Astrocyte of the spinal cord (primary cell): ENCODE measurements around the gene SLC16A10.

ENCODE experiments used
- DNase-seq: peaks from one replicate; pipeline ENCODE4 v3.0.0; 2011; ENCODE audit warnings: low read depth, low spot score
- H3K4me3 ChIP-seq: 2 replicates; pipeline ENCODE4 v1.5.1; 2011; ENCODE audit warnings: low read depth, mild to moderate bottlenecking, low read length, moderate library complexity
- in situ Hi-C: cut with HindIII; loops from 2 replicates; pipeline ENCODE4 v1.10.0; 2017; ENCODE audit warnings: low sequenced_read_pairs
- TF ChIP-seq, protein P1 (sequence below): IDR thresholded peaks from 2 replicates; pipeline ENCODE4 v1.5.1; 2012; ENCODE audit warnings: low read depth, mild to moderate bottlenecking, low read length, inconsistent platforms

SLC16A10 gene

DNA sequence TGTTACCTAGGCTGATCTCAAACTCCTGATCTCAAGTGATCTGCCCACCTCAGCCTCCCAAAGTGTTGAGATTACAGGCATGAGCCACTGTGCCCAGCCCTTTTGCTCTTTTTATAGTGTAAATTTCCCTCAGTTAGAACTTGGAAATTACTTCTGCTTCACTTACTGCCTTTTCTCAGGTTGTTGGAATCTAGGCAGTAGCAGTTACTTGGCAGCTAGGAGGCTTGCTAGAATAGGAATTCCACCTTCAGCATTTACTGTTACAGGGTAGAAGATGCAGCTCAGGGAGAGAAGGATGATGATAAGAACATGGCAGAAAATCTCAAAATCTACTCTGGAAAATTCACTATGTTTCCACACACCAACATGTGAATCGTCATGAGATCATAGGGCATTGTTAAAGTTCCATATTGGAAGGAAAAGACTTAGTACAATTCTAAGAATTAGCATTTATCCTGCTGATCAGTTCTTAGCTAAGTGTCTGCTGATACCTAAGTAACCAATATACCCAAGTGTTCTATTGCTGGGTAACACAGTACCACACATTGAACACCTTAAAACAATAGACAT lies 182.2 kb downstream of the SLC16A10 start:
- no peak for DNase-seq
- TF ChIP-seq, protein P1, sequence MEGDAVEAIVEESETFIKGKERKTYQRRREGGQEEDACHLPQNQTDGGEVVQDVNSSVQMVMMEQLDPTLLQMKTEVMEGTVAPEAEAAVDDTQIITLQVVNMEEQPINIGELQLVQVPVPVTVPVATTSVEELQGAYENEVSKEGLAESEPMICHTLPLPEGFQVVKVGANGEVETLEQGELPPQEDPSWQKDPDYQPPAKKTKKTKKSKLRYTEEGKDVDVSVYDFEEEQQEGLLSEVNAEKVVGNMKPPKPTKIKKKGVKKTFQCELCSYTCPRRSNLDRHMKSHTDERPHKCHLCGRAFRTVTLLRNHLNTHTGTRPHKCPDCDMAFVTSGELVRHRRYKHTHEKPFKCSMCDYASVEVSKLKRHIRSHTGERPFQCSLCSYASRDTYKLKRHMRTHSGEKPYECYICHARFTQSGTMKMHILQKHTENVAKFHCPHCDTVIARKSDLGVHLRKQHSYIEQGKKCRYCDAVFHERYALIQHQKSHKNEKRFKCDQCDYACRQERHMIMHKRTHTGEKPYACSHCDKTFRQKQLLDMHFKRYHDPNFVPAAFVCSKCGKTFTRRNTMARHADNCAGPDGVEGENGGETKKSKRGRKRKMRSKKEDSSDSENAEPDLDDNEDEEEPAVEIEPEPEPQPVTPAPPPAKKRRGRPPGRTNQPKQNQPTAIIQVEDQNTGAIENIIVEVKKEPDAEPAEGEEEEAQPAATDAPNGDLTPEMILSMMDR, result no peak
- in situ Hi-C loops, result no loop called here
- no peak overlapping the region for H3K4me3 ChIP-seq

GRCh38 chr6:111270121-111270520 lies 182.8 kb downstream of the SLC16A10 start:
- DNase-seq, result no peak
- no peak overlapping the region for H3K4me3 ChIP-seq
- TF ChIP-seq, protein P1, result no peak
- in situ Hi-C loops, result no loop called here

DNA sequence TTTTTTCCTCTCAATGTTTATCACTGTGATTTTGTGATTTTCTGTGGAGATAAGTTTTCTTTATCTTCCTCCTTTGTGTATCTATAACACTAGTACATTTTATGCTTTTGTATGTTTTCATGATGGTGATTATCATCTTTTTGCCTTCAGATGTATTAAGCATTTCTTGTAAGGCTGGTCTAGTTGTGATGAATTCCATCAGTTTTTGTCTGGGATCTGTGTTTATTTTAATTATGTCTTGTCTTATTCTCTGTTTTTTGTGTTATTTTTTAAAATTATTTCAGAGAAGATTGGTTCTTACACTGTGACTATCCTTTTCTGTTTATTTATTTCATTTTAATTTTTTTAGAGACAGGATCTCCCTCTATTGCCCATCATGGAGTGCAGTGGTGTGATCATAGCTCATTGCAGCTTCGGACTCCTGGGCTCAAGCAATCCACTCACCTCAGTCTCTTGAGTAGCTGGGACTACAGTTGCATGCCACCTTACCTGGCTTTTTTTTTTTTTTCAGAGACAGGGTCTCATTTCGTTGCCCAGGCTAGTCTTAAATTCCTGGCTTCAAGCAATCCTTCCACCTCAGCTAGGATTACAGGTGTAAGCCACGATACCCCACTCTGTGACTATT lies 187.4 kb downstream of the SLC16A10 start:
- no peak for DNase-seq
- in situ Hi-C loops, result no loop called here
- H3K4me3 ChIP-seq, result no peak overlapping the region
- TF ChIP-seq, protein P1, result no peak

DNA sequence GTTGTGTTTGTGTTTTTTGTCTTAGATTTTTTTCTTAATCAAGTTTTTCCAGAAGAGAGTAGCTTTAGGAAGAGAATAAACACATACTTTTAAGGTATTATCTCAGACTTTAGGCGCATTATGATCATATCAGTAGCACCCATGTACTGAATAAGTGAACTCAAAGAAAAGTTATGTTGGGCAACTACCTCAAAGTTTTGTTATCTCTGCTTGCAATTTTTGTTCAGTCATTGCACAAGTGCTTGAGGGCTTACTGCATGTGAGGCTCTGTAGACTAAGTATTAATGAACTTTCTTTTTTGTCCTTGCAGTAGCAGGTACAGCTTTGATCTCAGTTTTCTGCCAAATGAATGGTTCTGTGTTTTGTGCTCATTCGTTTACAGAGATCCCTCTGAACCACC lies 189.0 kb downstream of the SLC16A10 start:
- TF ChIP-seq, protein P1, result no peak
- DNase-seq, result no peak
- H3K4me3 ChIP-seq, result no peak overlapping the region
- in situ Hi-C loops, result no loop called here

GRCh38 chr6:111276736-111277135 lies 189.4 kb downstream of the SLC16A10 start:
- in situ Hi-C loops, result no loop called here
- TF ChIP-seq, protein P1, result no peak

DNA sequence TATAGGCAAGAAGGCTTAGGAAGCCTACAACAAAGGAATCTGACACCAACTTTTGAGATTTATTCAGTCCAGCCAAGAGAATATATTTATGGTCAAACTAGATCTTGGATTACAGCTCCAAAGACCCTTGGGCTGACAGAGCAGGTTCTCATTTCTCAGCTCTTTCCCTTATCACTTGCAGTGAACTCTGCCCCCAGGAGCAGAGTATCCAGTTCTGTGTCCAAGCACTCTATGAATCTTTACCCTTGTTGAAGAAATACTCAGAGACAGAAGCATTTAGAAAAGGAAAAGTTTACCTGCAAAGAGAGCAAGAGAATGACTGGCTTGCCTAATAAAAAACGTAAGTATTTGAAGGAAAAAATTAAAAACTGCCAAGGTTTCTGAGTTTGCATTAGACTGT lies 190.5 kb downstream of the SLC16A10 start:
- in situ Hi-C loops, result no loop called here
- DNase-seq, result no peak
- TF ChIP-seq, protein P1, result no peak
- H3K4me3 ChIP-seq, result no peak overlapping the region

More at GRCh38 chr6:111276736-111277135, 189.4 kb downstream of the SLC16A10 start:
- DNase-seq, result no peak
- no peak overlapping the region for H3K4me3 ChIP-seq
